GM12873 (cell line): ENCODE data around the gene LPCAT1.

Experiments
- TF ChIP-seq, protein P1 (sequence below): IDR thresholded peaks from 2 replicates; pipeline ENCODE4 v1.5.1; 2012; ENCODE audit warnings: low read depth, mild to moderate bottlenecking, moderate library complexity, low read length, control low read depth; ENCODE audit not compliant: insufficient read depth; ENCODE audit errors: missing control alignments

LPCAT1 gene

DNA sequence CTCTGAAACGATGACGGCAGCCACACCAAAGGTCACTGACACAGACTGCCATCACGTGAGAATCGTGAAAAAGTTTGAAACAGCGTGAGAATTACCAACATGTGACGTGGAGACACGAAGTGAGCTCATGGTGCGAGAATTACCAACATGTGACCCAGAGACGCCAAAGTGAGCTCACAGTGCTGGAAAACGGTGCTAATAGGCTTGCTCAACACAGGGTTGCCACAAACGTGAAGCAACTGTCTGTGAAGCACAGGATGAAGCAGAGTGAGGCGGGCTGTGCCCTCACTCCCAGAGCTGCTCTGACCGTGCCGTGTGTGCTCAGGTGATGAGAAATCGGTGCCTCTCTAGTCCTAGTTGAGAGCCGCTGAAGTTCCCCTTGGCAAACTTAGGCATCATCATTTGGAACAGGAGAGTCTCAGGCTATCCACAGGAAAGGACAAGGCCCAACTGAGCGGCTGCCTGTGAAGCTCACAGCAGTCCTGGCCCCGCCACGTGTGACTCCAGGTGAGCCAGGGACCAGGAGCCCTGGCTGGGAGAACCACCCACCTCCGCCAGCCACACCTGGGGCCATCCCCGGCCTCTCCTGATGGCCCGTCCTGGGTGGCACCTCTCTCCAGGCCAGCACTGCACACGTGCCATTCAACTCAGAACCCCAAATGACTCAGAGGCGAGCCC lies 48.8 kb downstream of the LPCAT1 start:
- TF ChIP-seq, protein P1, sequence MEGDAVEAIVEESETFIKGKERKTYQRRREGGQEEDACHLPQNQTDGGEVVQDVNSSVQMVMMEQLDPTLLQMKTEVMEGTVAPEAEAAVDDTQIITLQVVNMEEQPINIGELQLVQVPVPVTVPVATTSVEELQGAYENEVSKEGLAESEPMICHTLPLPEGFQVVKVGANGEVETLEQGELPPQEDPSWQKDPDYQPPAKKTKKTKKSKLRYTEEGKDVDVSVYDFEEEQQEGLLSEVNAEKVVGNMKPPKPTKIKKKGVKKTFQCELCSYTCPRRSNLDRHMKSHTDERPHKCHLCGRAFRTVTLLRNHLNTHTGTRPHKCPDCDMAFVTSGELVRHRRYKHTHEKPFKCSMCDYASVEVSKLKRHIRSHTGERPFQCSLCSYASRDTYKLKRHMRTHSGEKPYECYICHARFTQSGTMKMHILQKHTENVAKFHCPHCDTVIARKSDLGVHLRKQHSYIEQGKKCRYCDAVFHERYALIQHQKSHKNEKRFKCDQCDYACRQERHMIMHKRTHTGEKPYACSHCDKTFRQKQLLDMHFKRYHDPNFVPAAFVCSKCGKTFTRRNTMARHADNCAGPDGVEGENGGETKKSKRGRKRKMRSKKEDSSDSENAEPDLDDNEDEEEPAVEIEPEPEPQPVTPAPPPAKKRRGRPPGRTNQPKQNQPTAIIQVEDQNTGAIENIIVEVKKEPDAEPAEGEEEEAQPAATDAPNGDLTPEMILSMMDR = no peak

DNA sequence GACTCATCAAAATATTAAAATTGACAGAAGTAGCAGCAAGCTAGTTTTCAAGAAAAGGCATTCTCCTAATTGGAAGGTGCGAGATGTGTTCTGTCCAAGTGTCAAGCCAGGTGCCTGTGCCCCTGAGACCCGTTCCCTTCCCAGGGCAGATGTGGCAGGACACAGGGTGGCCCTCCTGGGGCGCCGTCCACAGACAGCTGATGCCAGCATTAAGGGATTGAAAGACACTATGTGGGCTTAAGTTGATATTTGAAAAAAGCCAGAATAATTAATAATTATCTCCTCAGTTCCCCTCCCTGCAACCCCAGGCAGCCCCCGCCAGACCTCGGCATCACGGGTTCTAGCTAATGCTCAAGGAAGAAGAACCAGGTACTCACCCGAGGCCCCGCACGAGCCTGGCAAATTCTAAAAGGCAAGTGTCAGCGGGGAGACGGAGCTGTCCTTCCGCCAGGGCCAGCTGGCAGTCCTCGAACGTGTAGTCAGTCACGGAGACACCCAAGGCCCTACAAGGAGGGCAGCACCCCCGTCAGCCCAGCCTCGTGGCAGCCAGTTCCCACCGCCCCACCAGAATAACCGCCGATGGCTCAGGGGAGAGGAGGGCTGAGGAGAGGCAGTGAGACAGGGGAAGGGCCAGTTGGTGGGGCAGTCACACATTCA lies 49.4 kb downstream of the LPCAT1 start:
- TF ChIP-seq, protein P1 = no peak

DNA sequence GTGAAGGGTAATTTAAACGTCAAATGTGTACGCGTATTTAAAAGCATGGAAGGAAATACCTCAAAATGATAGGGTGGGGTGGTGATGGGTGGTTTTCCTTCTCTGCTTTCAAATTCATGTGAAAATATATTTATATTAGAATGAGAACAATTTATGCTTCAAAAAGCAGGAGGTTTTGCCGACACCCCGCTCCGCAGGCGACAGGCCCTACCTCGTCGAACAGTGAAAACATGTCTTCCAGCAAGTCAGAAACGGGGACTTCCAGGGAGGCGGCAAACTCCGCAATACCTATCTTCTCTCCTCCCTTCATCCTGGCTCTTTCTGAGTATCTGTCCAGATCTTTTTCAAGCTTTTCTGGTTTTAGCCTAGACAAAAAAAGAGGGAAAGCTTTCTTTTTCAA lies 50.0 kb downstream of the LPCAT1 start:
- TF ChIP-seq, protein P1 = no peak

DNA sequence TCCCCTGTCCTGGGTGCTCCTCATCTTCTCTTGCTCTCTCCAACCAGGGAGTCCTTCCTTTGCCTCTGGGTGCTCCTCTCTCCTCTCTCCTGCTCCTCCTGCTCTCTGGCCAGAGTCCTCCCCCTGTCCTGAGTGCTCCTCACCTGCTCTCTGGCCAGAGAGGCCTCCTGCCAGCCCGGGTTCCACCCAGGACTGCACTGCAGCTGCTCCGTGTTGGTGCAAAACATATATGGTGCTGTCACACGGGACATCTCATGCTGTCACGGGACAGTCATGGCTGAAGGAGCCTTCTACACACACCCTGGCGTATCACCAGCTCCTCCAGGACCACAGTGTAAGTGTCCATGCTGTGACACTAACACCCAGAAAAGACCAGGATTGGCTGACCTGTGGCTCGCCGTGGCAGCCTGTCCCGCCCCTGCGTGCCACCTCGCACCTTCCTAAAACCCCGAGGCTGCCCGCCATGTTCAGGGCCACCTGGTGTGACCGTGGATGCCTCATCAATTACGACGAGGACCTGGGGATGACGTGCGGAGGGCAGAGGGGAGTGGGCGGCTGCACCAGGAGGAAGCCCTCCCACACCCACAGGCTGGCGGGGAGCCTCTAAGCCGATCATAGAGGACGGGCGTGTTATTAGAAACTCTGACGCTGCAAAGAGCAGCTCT lies 50.7 kb downstream of the LPCAT1 start:
- TF ChIP-seq, protein P1 = no peak

DNA sequence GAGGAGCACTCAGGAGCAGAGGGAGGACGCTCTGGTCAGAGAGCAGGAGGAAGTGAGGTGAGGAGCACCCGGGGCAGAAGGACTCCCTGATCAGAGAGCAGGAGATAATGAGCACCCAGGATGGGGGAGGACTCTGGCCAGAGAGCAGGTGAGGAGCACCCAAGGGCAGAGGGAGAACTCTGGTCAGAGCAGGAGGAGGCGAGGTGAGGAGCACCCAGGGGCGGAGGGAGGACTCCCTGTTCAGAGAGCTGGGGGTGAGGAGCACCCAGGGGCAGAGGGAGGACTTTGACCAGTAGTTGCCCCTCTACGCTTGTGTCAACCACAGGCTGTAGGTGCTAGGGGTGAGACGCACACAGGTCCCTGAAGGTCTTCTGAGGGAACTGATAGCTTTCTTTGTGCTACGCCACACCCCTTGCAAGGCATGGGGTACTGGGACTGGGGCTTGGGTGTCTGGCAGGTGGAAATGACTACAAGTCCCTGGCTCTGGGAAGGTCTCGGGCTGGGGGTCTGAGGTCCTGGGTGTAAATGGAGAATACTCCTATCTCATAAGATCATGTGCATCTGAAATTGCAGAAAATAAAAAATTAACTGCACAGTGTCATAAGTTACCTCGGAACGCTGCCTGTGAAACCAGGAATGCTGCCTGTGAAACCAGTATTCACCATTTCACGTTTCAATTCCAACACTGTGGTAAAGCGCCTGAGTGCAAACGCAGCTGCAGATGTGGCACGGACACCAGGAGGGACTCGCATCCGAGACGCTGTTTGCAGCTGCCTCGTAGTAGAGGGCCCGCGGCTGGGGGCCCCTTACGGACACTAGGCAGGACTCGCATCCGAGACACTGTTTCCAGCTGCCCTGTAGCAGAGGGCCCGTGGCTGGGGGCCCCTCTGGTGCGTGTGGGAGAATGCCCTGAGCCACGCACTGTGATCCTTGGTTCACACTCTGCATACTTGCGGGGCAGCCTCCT lies 51.5 kb downstream of the LPCAT1 start:
- TF ChIP-seq, protein P1 = no peak

DNA sequence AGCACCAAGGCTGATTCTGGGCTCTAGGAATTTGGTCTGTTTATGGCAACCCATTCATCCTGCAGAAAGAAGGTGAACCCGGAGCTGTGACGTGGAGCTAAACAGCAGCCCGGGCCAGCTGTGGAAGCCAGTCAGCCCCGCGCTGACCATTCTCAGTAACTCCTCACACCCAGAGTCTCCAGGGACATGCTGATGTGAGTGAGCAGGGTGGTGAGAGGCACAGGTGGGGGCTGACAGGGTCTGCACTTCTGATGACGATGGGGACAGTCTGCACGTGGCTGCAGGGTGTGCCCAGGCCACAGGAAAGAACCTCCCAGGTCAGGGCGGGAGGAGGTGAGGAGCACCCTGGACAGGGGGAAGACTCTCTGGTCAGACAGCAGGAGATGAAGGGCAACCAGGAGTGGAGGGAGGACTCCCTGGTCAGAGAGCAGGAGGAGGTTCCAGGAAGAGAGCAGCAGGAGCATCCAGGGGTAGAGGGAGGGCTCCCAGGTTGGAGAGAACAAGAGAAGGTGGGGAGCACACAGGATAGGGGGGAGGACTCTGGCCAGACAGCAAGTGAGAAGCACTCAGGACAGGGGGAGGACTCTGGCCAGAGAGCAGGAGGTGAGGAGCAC lies 52.4 kb downstream of the LPCAT1 start:
- TF ChIP-seq, protein P1 = no peak

DNA sequence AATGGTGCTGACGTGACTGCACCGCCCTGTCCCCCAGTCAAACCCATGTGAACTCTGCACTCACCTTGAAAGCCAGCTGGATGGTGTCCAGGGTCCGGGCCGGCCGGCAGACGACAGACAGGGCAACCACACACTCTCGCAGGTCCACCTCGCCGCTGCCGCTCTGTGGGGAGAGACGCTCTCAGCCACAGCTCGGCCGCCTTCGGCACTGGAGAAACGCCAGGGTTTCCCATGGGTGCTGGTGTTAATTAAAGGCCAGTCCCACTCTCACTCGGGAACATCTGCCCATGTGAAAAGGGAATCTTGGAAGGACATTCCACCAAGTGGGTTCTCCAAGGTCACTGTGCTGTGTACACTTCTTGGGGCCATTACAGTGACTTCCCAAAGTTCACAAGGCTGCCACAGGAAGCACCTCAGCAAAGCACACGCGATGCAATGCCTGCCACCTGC lies 53.0 kb downstream of the LPCAT1 start:
- TF ChIP-seq, protein P1 = no peak
